Measurements from ENCODE around the gene PRODH2.

DNA sequence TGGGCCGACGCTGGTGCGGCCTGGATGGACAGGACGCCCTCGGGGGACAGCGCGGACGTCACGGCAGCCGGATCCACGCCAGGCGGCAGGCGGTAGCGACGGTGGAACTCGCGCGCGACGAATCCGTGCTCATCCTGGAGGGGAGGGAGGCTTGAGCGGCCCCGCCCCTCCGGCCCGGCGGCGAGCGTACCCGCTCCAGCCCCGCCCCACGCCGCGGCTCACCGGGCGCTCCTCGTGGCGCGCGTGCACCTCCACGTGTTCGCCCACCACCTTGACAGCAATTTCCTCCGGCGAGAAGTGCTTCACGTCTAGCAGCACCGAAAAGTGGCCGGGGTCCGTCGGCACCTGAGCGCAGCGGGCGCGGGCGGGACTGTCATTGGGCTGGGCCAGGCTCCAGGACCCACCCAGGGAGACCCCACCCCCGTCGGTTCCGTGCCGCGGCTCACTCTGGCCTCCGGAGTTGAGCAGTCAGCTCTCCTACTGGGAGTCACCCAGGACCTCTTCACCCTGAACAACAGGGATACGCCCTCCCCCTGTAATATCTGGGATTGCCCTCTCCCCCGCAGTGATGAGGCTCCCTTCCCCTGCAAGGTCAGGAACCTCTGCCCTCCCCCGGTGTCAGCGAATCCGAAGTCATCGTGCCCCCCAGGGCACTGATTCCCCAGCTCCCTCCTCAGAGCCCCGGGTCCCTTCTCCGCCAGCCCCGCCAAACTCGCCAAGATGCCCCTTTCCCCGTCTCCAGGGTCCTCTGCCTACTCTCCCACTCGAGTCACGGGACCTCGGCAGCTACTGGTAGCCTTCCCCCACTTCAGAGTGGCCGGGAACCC lies 56.9 kb downstream of the PRODH2 start:
- TF ChIP-seq POLR2A (IDR thresholded peaks at IDR 0.05) = no peak
- TF ChIP-seq, protein P1, sequence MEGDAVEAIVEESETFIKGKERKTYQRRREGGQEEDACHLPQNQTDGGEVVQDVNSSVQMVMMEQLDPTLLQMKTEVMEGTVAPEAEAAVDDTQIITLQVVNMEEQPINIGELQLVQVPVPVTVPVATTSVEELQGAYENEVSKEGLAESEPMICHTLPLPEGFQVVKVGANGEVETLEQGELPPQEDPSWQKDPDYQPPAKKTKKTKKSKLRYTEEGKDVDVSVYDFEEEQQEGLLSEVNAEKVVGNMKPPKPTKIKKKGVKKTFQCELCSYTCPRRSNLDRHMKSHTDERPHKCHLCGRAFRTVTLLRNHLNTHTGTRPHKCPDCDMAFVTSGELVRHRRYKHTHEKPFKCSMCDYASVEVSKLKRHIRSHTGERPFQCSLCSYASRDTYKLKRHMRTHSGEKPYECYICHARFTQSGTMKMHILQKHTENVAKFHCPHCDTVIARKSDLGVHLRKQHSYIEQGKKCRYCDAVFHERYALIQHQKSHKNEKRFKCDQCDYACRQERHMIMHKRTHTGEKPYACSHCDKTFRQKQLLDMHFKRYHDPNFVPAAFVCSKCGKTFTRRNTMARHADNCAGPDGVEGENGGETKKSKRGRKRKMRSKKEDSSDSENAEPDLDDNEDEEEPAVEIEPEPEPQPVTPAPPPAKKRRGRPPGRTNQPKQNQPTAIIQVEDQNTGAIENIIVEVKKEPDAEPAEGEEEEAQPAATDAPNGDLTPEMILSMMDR (IDR thresholded peaks at IDR 0.05) = no peak
